GM12891 (cell line): ENCODE results near the gene CREB5.

Experiments used
- DNase-seq: peaks from one replicate; pipeline ENCODE4 v3.0.0; 2011; ENCODE audit warnings: low spot score; ENCODE audit not compliant: insufficient read length
- FAIRE-seq: peaks from 2 replicates; lab custom pipeline; 2011; peaks lifted over from hg19 to GRCh38; lab: Jason Lieb, UNC
- PAX5 ChIP-seq: IDR thresholded peaks from 2 replicates; pipeline ENCODE4 v1.6.1; 2011; ENCODE audit warnings: low read length, moderate library complexity, mild to moderate bottlenecking; ENCODE audit not compliant: insufficient read depth, severe bottlenecking
- POLR2A ChIP-seq: IDR thresholded peaks from 2 replicates; pipeline ENCODE4 v1.6.1; 2011; ENCODE audit warnings: low read depth, low read length, control low read depth
- POLR2AphosphoS5 ChIP-seq: IDR thresholded peaks from 2 replicates; pipeline ENCODE4 v1.6.1; 2011; ENCODE audit warnings: low read depth, low read length, control low read depth
- POU2F2 ChIP-seq: IDR thresholded peaks from 2 replicates; pipeline ENCODE4 v1.6.1; 2011; ENCODE audit warnings: low read depth, mild to moderate bottlenecking, control low read depth, low read length, moderate library complexity
- SPI1 ChIP-seq: IDR thresholded peaks from 2 replicates; pipeline ENCODE4 v1.6.1; 2011; ENCODE audit warnings: low read depth, low read length, control low read depth
- TAF1 ChIP-seq: IDR thresholded peaks from 2 replicates; pipeline ENCODE4 v1.6.1; 2011; ENCODE audit warnings: low read depth, low read length, control low read depth

Gene CREB5

GRCh38 chr7:28414453-28414852, 2.1 kb downstream of the CREB5 start:
- TF ChIP-seq SPI1 (no peak), POLR2A (no peak), POLR2AphosphoS5 (no peak), POU2F2 (no peak), TAF1 (no peak), PAX5 (no peak)

DNA sequence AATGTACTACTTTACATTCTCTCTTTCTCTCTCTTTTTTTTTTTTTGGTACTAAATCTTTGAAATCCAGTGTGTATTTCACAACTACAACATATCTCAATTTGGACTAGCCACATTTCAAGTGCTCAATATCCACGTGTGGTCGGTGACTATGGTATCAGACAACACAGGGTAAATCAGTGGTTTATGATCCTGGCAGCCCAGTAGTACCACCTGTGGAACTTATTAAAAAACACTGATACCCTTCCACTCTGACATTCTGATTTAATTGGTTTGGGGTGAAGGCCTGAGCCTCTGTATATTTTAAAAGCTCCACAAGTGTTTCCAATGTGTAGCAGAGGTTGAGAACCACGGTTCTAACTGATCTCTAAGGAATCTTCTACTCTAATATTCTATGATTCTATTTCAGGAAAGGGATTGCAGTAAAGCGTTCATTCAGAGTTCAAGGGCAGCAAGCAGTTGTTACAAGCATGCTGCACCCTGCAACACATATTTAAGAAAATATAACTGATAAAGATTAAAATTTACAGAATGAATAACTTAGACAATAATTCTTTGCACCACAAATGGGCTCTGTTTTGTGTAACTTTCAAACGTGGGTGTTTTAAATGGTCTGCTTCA, 5.1 kb downstream of the CREB5 start:
- FAIRE-seq, result no peak

More at GRCh38 chr7:28414453-28414852, 2.1 kb downstream of the CREB5 start:
- DNase-seq (no peak), FAIRE-seq (no peak)

DNA sequence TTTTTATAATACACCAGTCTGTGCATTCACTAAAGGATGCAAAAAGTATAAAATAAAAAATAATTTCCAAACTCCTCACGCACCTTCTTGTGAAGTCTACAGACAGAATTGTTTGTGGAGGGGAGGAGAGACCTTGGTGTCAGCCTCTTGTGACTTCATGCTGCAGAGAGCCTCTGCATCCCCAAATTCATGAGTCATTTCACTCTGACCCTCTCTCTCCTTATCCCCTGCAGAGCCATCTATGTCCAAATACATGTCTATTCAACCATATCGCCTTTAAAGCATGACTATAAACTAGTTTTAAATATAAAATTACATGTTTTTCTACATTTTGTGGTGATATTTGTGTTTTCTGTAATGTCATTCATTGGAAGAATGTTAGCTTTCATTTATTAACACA, 6.0 kb downstream of the CREB5 start:
- DNase-seq, result no peak
- no peak for TF ChIP-seq SPI1
- TF ChIP-seq POLR2A, result no peak
- TF ChIP-seq PAX5, result no peak
- TF ChIP-seq POLR2AphosphoS5, result no peak
- no peak for TF ChIP-seq POU2F2
- no peak for TF ChIP-seq TAF1
- FAIRE-seq, result no peak

More for the DNA sequence above, 5.1 kb downstream of the CREB5 start:
- no peak for DNase-seq
- TF ChIP-seq POLR2AphosphoS5 (no peak), SPI1 (no peak), POU2F2 (no peak), TAF1 (no peak), PAX5 (no peak), POLR2A (no peak)

DNA sequence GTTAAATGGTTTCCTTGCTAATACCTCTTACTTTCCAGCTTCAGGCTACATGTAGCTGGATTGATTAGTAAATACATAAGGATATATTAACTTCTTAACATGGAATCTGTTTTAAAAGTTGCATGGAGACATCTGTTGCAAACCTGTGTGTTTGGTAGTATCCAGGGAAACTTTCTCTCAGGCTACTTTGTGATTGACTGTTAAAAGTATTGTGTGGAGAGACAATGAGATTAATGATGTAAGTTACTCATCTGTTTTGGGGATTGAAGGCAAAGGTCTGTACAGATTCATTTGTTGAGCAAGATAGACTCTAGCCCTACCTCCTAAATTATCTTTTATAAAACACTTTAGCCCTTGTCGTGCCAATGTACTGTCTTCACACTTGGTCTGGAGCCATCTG, 6.6 kb downstream of the CREB5 start:
- DNase-seq (no peak), FAIRE-seq (no peak)
- no peak for TF ChIP-seq TAF1
- no peak for TF ChIP-seq PAX5
- TF ChIP-seq POLR2AphosphoS5, result no peak

- FAIRE-seq, result no peak
- DNase-seq, result no peak
- TF ChIP-seq PAX5 (no peak), POLR2AphosphoS5 (no peak), SPI1 (no peak), TAF1 (no peak), POU2F2 (no peak)
Observed at GRCh38 chr7:28419716-28420115, 7.4 kb downstream of the CREB5 start.

DNA sequence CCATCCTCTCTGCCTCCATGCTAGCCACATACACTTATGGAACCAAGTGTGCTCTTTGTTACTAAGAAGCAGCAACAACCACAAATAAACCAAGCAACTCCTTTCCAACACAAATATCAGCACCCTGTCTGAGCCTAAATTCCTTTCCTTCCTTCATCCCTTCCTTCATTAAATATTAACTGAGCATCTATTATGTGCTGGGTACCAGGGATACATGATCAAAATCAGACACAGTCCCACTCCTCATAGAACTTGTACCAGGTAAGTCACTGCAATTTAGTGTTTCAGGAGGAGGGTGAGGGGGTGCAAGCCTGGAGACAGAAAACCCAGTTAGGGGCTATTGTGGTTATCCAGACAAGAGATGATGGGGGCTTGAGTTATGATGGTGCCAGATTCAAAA, 10.8 kb downstream of the CREB5 start:
- TF ChIP-seq POLR2AphosphoS5 (no peak), TAF1 (no peak), SPI1 (no peak), PAX5 (no peak)
- no peak for FAIRE-seq
- DNase-seq, result no peak

- DNase-seq (no peak), FAIRE-seq (no peak)
- TF ChIP-seq PAX5, result no peak
- peak; percentile 69 for TF ChIP-seq SPI1
- no peak for TF ChIP-seq POLR2A
Observed at GRCh38 chr7:28423918-28424514, 11.7 kb downstream of the CREB5 start.

GRCh38 chr7:28425496-28425895, 13.2 kb downstream of the CREB5 start:
- DNase-seq (no peak), FAIRE-seq (no peak)
- no peak for TF ChIP-seq SPI1
- TF ChIP-seq POLR2A, result no peak
- no peak for TF ChIP-seq POU2F2
- no peak for TF ChIP-seq POLR2AphosphoS5
- no peak for TF ChIP-seq PAX5
- no peak for TF ChIP-seq TAF1

DNA sequence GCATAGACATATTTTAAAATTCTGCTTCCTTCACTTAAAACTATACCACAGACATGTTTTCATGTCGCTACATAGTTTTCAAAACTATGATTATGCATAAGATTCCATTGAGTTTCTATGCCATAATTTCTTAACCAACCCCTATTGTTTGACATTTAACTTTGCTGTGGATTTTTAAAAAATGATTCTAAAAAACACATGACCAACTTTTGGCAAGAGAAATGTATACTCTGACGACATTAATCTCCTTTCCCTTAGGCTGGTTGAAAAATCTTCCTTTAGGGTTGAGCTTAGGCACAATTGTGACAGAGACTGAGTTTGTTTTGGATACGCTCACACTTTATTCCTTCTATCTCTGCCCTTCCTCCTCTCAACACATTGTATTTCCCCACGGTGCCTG, 14.9 kb downstream of the CREB5 start:
- DNase-seq (no peak), FAIRE-seq (no peak)
- no peak for TF ChIP-seq POU2F2
- no peak for TF ChIP-seq SPI1
- TF ChIP-seq PAX5, result no peak
- no peak for TF ChIP-seq POLR2A
- no peak for TF ChIP-seq POLR2AphosphoS5
- TF ChIP-seq TAF1, result no peak

GRCh38 chr7:28430616-28431015, 18.3 kb downstream of the CREB5 start:
- no peak for FAIRE-seq
- DNase-seq, result no peak
- TF ChIP-seq TAF1 (no peak), POU2F2 (no peak), SPI1 (no peak), POLR2A (no peak), PAX5 (no peak), POLR2AphosphoS5 (no peak)
